NB4 (cell line): ENCODE measurements around the gene CCL5.

Source experiments
- DNase-seq: peaks from one replicate; pipeline ENCODE4 v3.0.0; 2010; ENCODE audit warnings: low read depth
- H3K4me3 ChIP-seq: one replicate; pipeline ENCODE4 v1.5.1; 2011; ENCODE audit warnings: mild to moderate bottlenecking, low read depth, low read length, moderate library complexity
- CTCF ChIP-seq: IDR thresholded peaks from one replicate; pipeline ENCODE4 v1.5.1; 2012; ENCODE audit warnings: low read depth, low read length
- MAX ChIP-seq: IDR thresholded peaks from 2 replicates; pipeline ENCODE4 v1.6.1; 2011; ENCODE audit warnings: low read depth, low read length
- MYC ChIP-seq: IDR thresholded peaks from 2 replicates; pipeline ENCODE4 v1.6.1; 2011; ENCODE audit warnings: low read depth, low read length
- POLR2A ChIP-seq: IDR thresholded peaks from 2 replicates; pipeline ENCODE4 v1.6.1; 2011; ENCODE audit warnings: mild to moderate bottlenecking; ENCODE audit not compliant: insufficient read length; ENCODE audit errors: extremely low read depth

The CCL5 gene

GRCh38 chr17:35917519-35918213 lies 37.5 kb upstream of the CCL5 start:
- no peak for TF ChIP-seq POLR2A
- TF ChIP-seq MYC = no peak
- TF ChIP-seq CTCF = no peak
- no peak for TF ChIP-seq MAX
- DNase-seq = no peak
- H3K4me3 ChIP-seq = no peak overlapping the region

- DNase-seq = peak; percentile 43
- TF ChIP-seq POLR2A (no peak), CTCF (no peak), MYC (no peak), MAX (no peak)
- no peak overlapping the region for H3K4me3 ChIP-seq
Observed at GRCh38 chr17:35915153-35915964, 35.2 kb upstream of the CCL5 start.

GRCh38 chr17:35914354-35914753 lies 34.2 kb upstream of the CCL5 start:
- no peak for DNase-seq
- TF ChIP-seq MAX (no peak), CTCF (no peak), MYC (no peak), POLR2A (no peak)
- no peak overlapping the region for H3K4me3 ChIP-seq

- H3K4me3 ChIP-seq = no peak overlapping the region
- TF ChIP-seq POLR2A (no peak), CTCF (no peak), MYC (no peak), MAX (no peak)
- no peak for DNase-seq
Observed at GRCh38 chr17:35913609-35914008, 33.4 kb upstream of the CCL5 start.

- H3K4me3 ChIP-seq = no peak overlapping the region
- no peak for DNase-seq
- no peak for TF ChIP-seq MAX
Observed at GRCh38 chr17:35912942-35913341, 32.8 kb upstream of the CCL5 start.

GRCh38 chr17:35912339-35912912 lies 32.3 kb upstream of the CCL5 start:
- DNase-seq = no peak
- TF ChIP-seq CTCF (no peak), POLR2A (no peak), MYC (no peak), MAX (no peak)
- H3K4me3 ChIP-seq = no peak overlapping the region
